DMS53 treated with DMSO at 0.1 percent for 48 hours (cell line): ENCODE data around the gene ARV1.

Experiments used
- DNase-seq: peaks from one replicate; lab custom pipeline; 2025; ENCODE audit not compliant: unreplicated experiment; lab: John Stamatoyannopoulos, UW

The ARV1 gene

DNA sequence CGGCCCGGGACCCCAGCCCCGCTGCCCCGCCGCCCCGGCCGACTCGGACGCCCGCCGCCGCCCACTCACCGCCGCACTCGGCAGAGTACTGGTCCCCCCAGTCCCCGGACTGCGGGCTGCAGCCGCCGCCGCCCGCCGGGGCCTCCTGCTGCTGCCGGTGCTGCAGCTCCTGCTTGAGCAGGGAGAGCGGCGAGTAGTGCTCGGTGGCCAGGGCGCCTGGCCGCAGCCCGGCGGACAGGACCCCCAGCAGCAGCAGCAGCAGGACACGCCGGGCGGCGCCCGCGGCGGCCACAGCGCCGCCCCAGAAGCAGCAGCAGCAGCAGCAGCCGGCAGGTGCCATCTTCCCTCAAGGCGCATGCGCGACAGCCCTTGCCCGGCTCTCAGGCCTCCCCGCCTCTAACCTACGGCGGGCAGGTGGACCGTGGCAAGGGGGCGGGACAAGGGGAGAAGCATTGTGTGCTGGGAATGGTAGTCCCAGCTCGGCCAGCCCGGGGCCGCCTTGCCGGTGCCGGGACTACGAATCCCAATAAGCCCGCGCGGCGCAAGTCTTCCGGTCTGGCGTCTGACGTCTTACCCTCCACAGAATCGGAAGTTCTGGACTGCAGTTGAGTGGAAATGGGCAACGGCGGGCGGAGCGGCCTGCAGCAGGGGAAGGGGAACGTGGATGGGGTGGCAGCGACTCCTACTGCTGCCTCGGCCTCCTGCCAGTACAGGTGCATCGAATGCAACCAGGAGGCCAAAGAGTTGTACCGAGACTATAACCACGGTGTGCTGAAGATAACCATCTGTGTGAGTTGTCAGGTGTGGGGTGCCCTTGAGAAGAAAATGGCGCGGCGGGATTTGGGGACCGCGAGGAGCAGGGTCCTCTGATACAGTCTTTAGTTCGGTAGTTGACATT lies at the start of gene ARV1, which contains the start of gene TTC13:
Gene ARV1, plus strand, starts transcription at position 604 of the 898 bp plus-strand sequence. Its CDS starts 12 bp downstream, at position 616.
Gene TTC13, minus strand, starts transcription at position 371 of the 898 bp plus-strand sequence. Its CDS starts 31 bp downstream, at position 340.
- DNase-seq = peak; percentile 97

DNA sequence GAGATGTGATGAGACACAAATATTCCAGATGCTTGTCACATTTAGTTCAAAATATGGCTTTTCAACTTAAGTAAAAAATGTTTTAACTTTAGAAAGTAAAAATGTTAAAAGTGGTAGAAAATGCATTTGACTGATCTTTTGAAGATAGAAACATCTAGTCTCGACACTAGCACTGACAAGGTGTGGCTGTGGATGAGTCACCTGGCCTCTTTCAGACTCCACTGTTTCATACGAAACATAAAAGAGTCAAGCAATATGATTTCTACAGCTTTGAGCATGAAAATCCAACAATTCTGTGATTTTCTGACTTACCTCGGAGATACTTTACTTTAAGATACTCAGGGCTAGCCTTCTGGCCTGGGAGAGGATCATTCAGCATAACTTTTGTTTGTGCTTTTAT lies 47.9 kb upstream of the ARV1 start:
- no peak for DNase-seq

DNA sequence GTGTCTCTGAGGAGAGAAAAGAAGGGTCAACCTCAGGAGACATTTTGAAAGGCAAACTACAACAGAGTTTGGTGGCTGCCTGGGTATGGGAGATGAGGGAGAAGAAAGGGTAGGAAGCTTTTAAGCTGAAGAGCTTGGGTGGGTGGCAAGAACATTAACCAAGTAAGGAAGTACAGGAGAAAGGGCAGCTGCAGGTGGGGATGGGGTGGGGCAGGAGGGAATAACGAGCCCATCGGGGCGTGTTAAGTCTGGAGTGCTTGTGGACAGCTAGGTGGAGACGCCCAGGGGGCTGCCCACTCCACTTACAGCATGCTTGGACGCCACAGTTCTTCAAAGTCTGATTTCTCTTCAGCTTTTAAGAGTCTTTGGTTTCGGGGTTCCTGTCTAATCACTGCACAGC lies 43.0 kb upstream of the ARV1 start:
- DNase-seq = no peak

DNA sequence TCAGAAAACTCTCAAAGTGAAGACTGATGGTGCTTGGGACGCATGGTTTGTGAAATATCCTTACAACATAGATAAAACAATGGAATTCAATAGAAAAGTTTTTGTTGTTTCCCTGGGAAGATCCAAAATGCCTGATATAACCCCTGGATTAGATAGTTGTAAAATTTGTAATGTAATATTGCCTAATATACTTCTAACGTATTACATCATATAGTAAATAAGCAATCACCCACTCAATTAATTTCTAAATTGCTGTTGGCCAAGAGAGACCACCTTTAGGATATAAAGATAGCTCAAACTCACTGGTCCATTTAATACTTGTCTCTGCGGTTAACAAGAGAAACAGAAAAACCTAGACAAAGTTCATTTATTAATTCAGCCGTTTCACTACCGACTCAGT lies 42.4 kb upstream of the ARV1 start:
- no peak for DNase-seq

DNA sequence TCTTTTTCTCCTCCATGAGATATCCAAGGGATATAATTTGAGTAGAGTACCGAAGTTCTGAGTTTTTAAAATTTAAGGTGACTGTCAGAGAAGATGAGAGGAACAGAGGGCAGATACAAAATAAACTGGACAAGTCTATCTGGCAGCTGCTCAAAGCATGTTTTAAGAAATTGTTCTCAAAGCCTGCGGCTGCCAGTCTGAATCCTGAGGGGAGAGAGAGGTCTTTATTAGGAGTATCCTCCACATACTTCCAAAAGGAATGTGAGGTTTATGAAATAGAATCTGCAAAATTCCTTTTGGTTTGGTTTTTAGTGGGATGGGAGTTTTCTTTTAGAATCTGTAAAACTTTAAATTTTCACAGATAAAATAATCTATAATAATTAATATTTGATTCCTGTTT lies 41.5 kb upstream of the ARV1 start:
- no peak for DNase-seq

DNA sequence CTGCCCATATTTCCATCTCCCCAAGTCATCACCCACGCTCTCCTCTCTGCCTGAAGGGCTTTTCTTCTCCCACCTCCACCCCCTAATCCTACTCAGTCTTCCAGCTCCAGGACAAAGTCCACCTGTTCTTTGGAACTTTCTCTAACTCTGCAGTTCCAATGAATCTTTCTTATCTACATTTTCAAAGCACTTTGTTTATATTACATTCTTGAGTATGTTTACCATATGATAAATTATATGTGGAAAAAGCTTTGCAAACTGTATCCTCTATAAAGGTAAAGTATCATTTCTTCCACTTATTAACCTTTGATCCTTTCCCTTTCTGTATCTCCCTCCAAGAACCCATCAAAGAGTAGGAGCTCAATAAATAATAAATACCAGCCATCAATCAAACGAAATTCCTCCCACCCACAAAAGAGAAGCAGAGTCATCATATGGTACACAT lies 39.9 kb upstream of the ARV1 start:
- DNase-seq = no peak

DNA sequence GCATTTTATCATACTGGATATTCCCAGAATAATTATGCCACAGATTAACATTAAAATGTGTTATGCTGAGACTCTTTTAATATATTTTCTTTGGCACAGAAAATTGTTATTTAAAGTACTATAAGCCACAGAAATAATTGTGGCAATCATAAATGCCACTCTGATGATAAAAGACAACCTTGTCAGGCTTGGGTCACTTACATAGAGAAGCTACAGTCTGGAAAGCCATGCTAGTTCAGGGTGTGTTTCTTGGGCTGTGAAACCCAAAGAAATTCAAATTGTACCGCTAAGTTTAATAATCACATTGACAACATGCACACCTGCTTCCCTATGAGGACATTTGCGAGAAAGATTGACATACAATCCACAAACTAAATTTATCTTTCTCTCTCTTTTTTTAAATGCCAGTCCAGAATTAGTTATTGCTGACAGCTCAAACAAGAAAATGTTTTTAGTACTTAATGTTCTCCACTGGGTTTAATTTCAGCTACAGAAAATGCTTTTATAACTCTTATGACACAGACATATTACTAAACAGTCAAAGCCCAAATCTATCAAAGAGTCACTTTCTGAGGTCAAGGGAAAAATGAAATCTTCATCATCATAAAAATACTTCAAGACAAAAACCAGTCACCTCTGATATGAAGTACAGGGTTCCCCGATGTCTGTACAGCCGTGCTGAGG lies 38.9 kb upstream of the ARV1 start:
- DNase-seq = no peak

DNA sequence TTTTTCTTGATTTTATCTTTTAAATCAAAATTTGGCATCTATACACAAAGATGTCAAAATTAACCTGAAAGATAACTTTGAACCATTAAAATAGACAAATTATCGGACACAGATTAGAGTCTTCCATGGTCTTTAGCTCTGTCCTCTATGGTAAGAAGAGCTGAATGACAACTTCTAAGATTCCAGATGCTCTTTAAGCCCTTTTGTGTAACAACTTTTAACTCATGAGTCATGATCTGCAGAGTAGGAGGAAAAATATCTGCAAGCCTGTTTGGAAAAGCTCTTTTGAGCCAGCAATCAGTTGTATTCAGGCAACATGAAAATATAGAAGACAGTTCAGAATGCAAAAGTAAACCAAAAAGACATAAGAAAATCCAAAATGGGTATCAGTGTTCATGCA lies 38.0 kb upstream of the ARV1 start:
- no peak for DNase-seq

DNA sequence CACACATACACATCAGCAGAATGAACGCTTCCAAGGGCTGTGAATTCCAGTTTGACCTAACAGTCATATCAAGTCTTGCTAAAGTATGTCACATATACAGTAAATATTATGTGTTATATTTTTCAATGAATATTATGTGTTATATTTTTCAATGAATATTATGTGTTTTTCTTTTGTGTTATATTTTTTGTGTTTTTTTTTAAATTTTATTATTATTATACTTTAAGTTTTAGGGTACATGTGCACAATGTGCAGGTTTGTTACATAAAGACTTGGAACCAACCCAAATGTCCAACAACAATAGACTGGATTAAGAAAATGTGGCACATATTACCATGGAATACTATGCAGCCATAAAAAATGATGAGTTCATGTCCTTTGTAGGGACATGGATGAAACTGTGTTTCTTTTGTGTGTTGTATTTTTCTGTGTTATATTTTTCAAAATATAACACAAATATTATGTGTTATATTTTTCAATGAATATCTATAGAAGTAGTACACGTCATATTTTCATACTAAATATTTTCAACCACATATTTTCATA lies 35.8 kb upstream of the ARV1 start:
- DNase-seq = no peak

DNA sequence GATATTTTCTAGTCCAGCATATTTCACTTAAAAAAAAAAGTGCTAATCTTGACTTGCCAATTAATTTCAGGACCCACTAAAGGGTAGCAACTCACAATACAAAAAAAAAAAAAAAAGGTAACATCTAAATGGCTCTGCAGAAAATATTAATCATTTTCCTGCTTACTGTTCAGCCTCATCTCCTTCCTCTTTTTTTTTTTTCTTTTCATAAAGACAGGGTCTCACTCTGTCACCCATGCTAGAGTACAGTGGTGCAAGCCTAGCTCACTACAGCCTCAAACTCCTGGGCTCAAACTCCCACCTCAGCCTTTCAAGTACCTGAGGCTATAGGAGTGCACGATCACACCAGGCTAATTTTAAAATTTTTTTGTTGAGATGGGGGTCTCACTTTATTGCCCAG lies 30.6 kb upstream of the ARV1 start:
- DNase-seq = no peak

DNA sequence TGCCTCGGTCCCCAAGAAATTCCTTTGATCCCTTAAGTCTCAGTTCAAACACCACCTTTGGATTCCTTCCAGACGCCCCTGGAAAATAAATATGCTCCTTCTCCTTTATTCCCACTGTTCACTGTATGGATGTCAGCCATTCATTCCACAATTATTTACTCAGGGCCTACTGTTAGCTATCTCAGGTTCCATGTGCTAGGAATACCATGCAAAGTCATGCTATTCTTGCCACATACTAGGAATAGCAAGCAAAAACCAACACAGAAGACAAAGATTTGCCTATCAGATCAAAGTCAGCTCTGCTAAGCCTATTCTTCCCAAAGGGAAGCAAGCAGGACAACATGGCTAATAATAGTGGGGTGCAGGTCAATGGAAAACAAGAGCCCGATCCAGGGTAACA lies 30.0 kb upstream of the ARV1 start:
- no peak for DNase-seq

DNA sequence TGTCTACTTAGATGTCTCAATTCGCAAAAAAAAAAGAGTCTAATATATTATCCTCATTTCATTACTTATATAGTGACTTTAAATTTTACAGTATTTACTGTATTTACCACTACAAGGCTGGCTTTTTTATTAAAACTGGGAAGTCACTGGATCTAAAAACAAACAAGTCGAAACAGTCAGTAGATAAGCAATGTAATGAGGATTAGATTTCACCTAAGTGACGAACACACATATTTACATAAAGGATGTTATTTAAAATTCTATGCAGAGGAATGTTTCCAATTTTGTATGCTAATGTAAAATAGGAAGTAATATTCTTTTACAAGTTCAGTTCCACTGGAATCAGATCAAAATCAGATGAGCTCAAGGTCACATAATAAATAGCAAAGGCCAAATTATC lies 28.5 kb upstream of the ARV1 start:
- DNase-seq = no peak

DNA sequence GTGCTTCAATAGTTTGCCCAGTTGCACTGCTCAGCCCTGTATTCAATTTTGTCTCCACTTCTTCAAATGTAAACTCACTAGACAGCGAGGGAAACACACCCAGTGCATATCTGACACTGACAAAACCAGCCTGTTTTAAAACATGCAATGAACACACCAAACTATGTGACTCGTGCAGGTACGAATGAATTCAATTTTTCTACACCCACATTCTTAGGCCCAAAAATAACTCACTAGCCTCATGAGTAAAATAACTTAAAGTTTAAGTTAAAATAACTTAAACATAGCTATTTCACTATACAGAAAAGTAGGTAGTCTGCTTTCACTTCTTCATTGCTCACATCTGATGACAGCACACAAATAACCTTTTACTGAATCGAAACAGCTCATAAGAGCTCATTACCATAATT lies 21.3 kb upstream of the ARV1 start:
- DNase-seq = no peak

DNA sequence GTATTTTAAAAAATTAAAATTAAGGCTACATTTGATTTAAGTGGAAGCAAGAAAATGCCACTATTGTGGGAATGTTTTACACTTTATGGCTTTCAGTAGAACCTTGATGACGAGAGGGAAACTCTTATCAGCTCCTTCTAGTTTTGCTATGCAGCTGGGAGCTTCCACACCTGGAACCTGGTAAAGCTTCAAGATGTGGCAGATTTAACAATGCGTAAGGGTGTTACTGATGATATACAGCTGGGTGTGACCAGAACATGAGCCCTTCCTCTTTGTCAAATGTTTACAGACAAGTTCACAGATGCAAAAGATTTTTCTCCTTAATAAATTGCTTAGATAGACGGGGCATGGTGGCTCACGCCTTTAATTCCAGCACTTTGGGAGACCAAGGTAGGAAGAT lies 20.5 kb upstream of the ARV1 start:
- no peak for DNase-seq

DNA sequence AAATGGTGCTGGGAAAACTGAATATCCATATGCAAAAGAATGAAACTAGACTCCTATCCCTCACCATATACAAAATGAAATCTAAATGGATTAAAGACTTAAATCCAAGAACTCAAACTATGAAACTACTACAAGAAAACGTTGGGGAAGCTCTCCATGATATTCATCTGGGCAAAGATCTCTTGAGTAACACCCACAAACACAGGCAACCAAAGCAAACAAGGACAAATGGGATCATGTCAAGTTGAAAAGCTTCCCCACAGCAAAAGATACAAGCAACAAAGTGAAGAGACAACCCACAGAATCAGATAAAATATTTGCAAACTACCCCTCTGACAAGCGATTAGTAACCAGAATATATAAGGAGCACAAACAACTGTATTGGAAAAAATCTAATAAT lies 14.0 kb upstream of the ARV1 start:
- no peak for DNase-seq

DNA sequence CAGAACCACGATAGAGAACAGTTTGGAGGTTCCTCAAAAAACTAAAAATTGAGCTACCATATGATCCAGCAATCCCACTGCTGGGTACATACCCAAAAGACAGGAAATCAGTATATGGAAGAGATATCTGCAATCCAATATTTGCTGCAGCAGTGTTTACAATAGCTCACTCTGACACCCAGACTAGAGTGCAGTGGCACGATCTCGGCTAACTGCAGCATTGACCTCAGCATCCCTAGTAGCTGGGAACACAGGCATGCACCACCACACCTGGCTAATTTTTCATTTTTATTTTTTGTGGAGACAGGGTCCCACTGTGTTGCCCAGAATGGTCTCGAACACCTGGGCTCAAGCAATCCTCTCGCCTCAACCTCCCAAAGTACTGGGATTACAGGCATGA lies 13.4 kb upstream of the ARV1 start:
- no peak for DNase-seq

DNA sequence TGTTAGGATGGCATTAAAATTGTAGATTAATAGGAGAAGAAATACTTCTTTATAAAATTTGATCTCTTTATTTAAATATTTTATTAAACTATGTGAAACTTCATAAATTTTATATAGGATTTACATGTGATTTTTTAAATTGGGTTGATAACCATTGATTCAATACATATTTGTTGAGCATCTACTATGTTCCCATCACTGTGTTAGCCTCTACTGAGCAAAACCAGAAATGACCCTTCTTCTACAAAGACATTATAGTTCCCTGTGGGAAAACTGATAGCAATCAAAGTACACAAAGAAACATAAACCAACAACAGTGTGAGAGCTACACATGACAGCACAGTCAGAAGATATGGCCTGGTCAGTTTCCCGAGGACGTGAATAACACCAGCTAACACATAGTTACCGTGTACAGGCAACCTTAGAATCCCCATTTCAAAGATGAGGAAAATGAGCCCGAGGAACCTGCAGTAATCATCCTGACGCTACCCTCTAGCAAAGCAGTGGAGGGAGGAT lies 12.5 kb upstream of the ARV1 start:
- DNase-seq = no peak

DNA sequence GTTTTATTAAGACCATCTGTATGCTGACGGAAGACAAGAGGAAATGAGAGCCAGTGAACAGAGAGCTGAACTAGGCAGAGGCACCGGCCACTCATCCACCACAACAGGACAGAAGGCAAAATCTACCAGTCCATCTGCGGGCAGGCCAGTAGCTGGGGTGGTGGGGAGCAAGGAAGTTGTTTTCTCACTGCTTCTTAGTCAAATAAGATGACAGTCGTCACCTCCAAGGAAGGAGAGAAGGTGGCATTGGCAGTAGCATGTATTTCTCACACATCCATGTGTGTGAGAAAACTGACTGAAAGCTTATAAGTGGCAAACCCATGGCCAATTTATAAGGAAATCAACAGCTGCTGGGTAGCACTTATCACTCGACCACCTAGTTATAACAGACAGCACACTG lies 8.5 kb upstream of the ARV1 start:
- no peak for DNase-seq

DNA sequence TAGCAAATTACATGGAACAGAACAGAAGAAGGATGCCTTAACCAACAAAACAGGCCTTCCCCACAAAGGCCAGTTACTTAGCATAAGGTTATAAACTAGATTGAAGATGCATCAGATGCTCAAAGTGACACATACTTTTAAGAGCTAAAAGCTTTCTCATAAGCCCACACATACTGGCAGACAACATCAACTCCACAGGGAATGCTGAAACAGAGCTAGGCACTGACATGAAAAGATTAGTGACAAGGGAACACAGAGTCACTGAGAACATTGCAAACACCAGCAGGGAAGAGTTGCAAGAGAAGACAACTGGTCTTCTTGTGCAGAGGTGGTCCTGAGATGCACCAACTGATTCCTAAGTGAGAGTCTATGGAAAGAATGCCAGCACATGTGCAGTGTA lies 7.1 kb upstream of the ARV1 start:
- DNase-seq = no peak

DNA sequence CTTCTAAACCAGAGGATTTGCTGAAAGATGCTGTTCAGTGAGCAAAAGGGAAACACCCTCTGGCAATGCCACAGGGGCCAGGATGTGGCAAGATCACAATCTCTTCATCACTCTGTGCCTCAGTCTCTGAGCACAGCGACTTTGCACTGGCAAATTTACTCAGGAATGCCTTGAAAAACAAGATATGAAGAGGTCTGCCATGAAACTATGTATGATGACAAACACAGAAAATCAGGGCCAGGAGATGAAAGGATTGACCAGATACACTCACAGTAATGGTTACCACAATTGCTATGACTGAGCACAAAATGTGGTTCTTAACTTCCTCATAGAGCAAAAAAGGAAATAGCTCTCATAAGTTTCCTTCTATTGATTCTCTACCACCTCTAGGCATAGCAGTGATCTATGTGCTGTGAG lies 6.0 kb upstream of the ARV1 start:
- no peak for DNase-seq

DNA sequence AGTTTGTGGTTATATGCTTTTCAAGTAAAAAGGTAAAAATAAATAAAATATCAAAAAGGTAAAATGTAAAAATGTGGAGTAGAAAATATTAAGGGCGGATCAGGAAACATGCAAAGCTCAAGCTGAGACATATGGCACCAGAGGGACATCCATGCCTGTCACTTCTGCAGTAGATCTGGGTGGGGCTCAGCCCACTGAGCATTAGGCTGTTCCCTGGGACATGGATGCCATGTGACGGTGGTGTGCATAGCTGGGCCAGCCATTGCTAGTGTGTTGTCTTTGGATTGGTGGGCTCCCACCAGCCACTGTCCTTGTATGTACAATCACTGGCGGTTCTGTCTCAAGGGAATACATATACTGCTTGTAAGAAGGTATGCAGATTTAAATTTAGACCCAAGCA lies 3.3 kb upstream of the ARV1 start:
- no peak for DNase-seq

DNA sequence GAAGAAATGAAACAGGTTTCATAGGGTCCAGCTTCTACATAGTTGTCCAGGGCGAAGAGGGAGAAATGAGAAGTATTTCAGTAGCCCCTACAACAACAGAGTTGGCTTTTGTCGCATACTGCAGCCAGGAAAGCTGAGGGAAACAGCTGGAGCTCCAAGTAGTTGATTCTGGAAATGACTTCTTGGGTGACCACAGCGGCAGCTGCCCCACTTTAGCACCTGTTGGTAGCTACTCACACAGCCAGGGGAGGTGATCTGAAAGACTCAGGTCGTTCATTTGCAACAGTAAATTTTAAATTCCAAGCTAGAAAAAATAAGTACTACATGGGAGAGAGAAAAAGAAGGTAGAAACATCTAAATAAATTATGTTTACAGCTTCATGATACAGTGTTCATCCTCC lies 2.5 kb upstream of the ARV1 start:
- no peak for DNase-seq
